Neural progenitor cell (in vitro differentiated cells): ENCODE results near the gene KPNA1.

ENCODE experiments used
- EZH2 ChIP-seq: fragments of 200-600 bp; sonication (generic); IDR thresholded peaks from 2 replicates; pipeline ENCODE4 v1.6.1; 2017; ENCODE audit warnings: antibody characterized with exemption, mild to moderate bottlenecking, moderate library complexity
- TF ChIP-seq, protein P1 (sequence below): fragments of 200-600 bp; sonication (generic); IDR thresholded peaks from 2 replicates; pipeline ENCODE4 v1.5.1; 2017; ENCODE audit warnings: antibody characterized with exemption, mild to moderate bottlenecking

- TF ChIP-seq EZH2 = no peak
- TF ChIP-seq, protein P1, sequence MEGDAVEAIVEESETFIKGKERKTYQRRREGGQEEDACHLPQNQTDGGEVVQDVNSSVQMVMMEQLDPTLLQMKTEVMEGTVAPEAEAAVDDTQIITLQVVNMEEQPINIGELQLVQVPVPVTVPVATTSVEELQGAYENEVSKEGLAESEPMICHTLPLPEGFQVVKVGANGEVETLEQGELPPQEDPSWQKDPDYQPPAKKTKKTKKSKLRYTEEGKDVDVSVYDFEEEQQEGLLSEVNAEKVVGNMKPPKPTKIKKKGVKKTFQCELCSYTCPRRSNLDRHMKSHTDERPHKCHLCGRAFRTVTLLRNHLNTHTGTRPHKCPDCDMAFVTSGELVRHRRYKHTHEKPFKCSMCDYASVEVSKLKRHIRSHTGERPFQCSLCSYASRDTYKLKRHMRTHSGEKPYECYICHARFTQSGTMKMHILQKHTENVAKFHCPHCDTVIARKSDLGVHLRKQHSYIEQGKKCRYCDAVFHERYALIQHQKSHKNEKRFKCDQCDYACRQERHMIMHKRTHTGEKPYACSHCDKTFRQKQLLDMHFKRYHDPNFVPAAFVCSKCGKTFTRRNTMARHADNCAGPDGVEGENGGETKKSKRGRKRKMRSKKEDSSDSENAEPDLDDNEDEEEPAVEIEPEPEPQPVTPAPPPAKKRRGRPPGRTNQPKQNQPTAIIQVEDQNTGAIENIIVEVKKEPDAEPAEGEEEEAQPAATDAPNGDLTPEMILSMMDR = no peak
Observed at GRCh38 chr3:122421836-122422235, 92.9 kb downstream of the KPNA1 start.
